CD1c-positive myeloid dendritic cell (primary cell): Measurements from ENCODE around the gene SH2D2A.
A peak's percentile ranks its signal among the peaks of the same experiment; 100 is the strongest.

Source experiments
- DNase-seq: peaks from one replicate; pipeline ENCODE4 v3.0.0-alpha.2; 2016; ENCODE audit errors: extremely low spot score

Gene SH2D2A

DNA sequence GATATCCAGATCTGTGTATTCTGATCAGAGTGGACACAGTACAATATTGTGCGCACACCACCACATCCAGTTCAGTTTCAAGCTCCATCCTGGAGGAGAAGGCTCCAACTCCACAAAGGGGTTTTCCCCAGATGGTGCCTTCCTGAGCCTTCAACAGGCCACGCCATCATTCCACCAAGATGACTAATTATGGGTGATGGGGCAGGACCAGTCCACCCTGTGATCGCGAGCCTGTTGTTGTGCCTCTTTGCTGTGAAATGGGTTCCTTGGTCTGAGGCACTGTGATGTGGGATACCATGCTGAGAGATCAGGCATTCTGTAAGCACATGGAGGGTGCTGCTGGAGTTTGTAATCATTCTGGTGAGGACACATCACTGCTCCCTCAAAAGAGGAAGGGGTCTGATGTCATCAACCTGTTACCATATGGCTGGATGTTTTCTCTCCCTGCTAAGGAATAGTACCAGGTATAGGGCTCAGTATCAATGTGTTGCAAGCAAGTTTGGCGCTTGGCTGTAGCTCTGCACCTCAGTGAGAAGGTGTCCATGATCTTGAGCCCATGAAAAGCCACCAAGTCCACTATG is 6.7 kb upstream of the SH2D2A start:
- no peak for DNase-seq

GRCh38 chr1:156822680-156823079 is 6.0 kb upstream of the SH2D2A start:
- DNase-seq = no peak

- DNase-seq = no peak
Measured at GRCh38 chr1:156821801-156822200, 5.2 kb upstream of the SH2D2A start.

- no peak for DNase-seq
Measured at GRCh38 chr1:156815961-156816422, 656 bp downstream of the SH2D2A start.

DNA sequence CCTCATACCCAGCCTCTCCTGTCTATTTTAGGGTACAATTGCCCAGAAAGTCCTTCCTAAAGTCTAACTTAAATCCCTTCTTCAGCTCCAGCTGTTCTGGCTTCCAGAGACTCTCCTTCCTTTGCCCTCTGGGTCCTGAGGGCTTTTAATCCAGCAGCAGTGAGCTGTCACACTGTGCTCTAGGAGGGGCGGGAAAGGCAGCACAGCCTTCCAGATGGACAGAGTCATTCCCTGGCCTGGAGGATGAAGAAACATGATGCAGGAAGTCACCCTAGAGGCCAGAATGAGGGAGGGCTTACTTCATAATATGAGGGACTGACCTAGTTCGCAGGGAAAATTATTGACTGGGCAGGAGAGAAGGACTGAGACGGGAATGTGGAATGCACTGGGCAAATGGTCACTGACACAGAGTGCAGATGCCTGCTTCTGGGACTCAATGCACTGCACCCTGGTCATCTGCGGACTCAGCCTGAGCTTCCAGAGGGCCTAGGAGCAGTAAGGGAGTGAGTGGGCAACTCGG is 1.3 kb downstream of the SH2D2A start:
- DNase-seq = no peak

GRCh38 chr1:156814571-156815260 is 1.9 kb downstream of the SH2D2A start:
- no peak for DNase-seq

GRCh38 chr1:156813750-156814570 is 2.7 kb downstream of the SH2D2A start:
- peak; percentile 79 for DNase-seq

DNA sequence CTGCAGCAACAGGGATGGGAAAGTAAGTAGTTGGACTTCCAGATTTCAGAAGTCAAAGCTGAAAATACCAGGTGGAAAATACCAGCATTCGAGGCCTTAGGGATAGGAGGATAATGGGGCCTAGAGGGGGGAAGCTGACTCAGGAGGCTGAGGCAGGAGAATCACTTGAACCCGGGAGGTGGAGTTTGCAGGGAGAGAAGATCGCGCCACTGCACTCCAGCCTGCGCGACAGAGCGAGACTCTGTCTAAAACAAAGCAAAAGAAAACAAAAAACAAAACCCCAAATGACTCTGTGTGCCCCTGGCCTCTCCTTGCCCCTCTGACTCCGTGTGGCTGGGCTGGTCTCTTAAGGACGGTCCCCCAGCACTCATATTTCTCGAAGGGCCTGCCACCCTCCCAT is 3.4 kb downstream of the SH2D2A start:
- no peak for DNase-seq

DNA sequence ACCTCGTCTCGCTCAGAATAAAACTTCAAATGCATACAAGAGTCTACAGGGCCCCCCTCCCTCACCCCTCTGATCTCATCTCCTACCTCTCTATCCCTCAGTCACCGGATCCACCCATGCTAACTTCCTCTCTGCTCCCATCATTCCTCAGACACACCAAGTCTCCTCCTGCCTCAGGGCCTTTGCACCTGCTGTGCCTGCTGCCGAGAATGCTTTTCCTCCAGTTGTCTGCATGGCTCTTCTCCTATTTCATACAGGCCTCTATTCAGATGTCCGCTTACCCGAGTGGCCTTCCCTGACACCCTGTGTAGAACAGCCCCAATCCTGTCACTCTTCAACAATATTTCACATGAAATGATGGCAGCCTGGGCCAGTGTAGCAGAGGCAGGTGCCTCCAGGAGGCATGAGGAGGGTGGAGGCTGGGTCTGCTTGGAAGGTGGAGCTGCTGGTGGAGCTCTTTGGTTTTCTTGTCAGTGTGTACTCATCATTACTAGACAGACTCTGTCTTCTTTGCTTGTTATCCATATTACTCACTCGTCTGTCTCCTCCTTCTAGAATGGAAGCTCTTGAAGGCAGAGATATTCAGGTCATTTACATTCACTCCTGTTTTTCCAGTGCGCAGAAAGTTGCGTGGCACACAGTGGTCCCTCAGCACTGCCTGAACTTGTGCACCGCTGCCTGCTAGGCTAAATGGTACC is 4.2 kb downstream of the SH2D2A start:
- no peak for DNase-seq

- no peak for DNase-seq
Measured at GRCh38 chr1:156811168-156811567, 5.5 kb downstream of the SH2D2A start.

- DNase-seq = no peak
Measured at GRCh38 chr1:156809711-156810366, 6.8 kb downstream of the SH2D2A start.

GRCh38 chr1:156809281-156809680 is 7.4 kb downstream of the SH2D2A start:
- no peak for DNase-seq

GRCh38 chr1:156808186-156809030 is 8.2 kb downstream of the SH2D2A start:
- no peak for DNase-seq

DNA sequence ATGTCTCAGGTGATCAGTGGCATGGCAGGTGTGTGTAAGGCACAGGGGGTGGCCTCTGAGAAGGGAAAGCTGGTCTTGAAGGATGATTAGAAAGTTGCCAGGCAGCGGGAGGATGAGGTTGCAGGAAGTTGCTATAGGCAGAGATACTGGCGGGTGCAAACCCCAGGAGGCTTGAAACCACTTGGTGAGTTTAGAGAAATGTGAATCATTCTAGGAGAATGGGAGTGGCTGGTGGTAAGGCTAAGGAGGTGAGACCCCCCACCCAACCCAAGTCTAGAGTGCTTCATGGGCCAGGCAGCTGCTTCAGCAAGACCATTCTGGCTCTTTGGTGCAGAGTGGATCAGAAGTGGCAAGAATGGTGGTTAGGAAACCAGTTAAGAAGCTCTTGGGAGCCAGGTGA is 9.0 kb downstream of the SH2D2A start:
- no peak for DNase-seq

- DNase-seq = no peak
Measured at GRCh38 chr1:156806512-156807440, 9.9 kb downstream of the SH2D2A start.

- no peak for DNase-seq
Measured at GRCh38 chr1:156805766-156806511, 10.7 kb downstream of the SH2D2A start.

DNA sequence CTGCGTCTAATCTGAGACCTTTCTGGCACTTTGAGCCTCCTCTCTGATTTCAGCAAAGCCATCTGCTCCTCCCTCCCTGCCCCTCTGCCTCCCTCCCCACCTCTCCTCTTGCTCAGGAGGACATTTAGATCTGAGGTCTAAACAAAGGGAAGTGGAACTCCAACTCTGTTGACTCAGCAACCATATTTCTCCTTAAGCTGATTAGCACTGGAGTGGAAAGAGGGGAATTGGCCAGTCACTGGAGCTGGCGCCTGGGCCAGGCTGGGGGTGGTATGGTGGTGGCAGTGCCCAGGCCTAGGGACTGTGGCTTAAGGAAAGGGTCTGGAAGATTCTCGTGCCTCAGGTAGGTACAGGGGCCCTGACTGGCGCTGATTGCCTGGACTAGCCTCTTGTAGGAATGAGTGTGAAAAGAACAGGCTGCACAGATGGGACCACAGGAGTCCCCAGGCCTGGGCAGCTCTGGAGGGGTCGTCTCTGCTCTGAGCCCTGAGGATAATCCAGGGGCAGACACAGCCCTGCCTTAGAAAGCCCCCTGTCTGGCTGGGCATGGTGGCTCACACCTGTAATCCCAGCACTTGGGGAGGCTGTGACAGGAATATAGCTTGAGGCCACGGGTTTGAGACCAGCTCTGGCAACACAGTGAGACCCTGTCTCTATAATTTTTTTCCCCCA is 11.9 kb downstream of the SH2D2A start:
- DNase-seq = peak; percentile 74

DNA sequence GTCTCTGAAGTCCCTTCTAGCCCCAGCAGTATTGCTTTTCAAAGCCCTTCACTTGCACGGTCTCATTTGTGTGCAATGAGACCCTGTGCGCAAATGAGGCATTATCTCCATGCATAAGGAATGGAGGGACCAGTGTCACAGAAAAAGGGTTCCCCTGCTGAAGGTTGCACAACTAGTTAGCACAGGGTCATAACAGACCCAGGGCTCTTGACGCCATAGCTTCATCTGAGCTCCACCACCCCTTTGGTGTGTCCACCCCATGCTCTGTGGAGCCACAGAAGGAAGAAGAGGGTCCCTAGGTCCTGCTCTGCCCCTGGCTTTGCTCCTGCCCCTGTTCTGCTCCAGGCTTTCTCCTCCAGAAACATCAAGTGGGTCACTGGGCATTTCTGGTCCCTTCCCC is 12.6 kb downstream of the SH2D2A start:
- no peak for DNase-seq
